WTC11 (cell line): ENCODE measurements around the gene ZDHHC4. TPM values are rescaled to one million over a fixed set of nuclear protein-coding genes. Genes with fewer than 3 reads are reported as not detected.

Source experiments
- ATAC-seq: fragments of 200-7000 bp; cut with Tn5 transposase; 2 replicates; pipeline ENCODE4 v1.10.0; 2021; ENCODE audit warnings: mild to moderate bottlenecking, moderate library complexity
- CTCF ChIA-PET: fragments of 300-600 bp; sonication (Branson Sonifier 250); formaldehyde crosslinking; loops from one replicate; lab custom pipeline; 2021; ENCODE audit warnings: antibody characterized with exemption; lab: Charles Lee
- POLR2A ChIA-PET: fragments of 350-600 bp; sonication (Branson Sonifier 250); formaldehyde crosslinking; loops from one replicate; lab custom pipeline; 2021; ENCODE audit warnings: antibody characterized with exemption; lab: Charles Lee
- DNase-seq: peaks from one replicate; pipeline ENCODE4 v3.0.0; 2021; ENCODE audit warnings: low spot score
- H3K27ac Mint-ChIP-seq: 2 replicates; pipeline ENCODE4 v1.8.0; 2021; ENCODE audit warnings: mixed read lengths
- H3K27me3 Mint-ChIP-seq: 2 replicates; pipeline ENCODE4 v1.8.0; 2021; ENCODE audit warnings: low read depth, mild to moderate bottlenecking, moderate library complexity, mixed read lengths
- H3K36me3 Mint-ChIP-seq: 2 replicates; pipeline ENCODE4 v1.8.0; 2021; ENCODE audit warnings: mixed read lengths
- H3K4me1 Mint-ChIP-seq: 2 replicates; pipeline ENCODE4 v1.8.0; 2022; ENCODE audit warnings: mixed read lengths
- H3K4me3 Mint-ChIP-seq: 2 replicates; pipeline ENCODE4 v1.8.0; 2021; ENCODE audit warnings: mild to moderate bottlenecking, moderate library complexity, mixed read lengths
- H3K9me3 Mint-ChIP-seq: 2 replicates; pipeline ENCODE4 v1.8.0; 2021; ENCODE audit warnings: mixed read lengths
- AFF4 ChIP-seq: sonication (generic); formaldehyde crosslinking; IDR thresholded peaks from 2 replicates; pipeline ENCODE4 v1.8.1; 2023; ENCODE audit warnings: mild to moderate bottlenecking, missing genetic modification reagents, borderline replicate concordance
- CDX4 ChIP-seq: fragments of 250-450 bp; sonication (Bioruptor Pico); IDR thresholded peaks from 2 replicates; pipeline ENCODE4 v1.9.0; 2021; ENCODE audit warnings: moderate library complexity, mild to moderate bottlenecking, inconsistent platforms, borderline replicate concordance
- E2F1 ChIP-seq: sonication (generic); formaldehyde crosslinking; IDR thresholded peaks from 2 replicates; pipeline ENCODE4 v1.8.0; 2022; ENCODE audit warnings: mild to moderate bottlenecking, missing genetic modification reagents
- ETV6 ChIP-seq: sonication (generic); formaldehyde crosslinking; IDR thresholded peaks from 2 replicates; pipeline ENCODE4 v1.8.1; 2022; ENCODE audit warnings: mild to moderate bottlenecking, missing genetic modification reagents
- FOXP4 ChIP-seq: sonication (generic); formaldehyde crosslinking; IDR thresholded peaks from 2 replicates; pipeline ENCODE4 v1.8.0; 2022; ENCODE audit warnings: mild to moderate bottlenecking, missing genetic modification reagents
- GRHL2 ChIP-seq: fragments of 250-450 bp; sonication (Bioruptor Pico); IDR thresholded peaks from 2 replicates; pipeline ENCODE4 v1.8.0; 2022; ENCODE audit warnings: mild to moderate bottlenecking, moderate library complexity; ENCODE audit not compliant: insufficient replicate concordance, severe bottlenecking
- JUN ChIP-seq: sonication (generic); formaldehyde crosslinking; IDR thresholded peaks from 2 replicates; pipeline ENCODE4 v1.8.0; 2023; ENCODE audit warnings: mild to moderate bottlenecking, missing genetic modification reagents
- PRRX2 ChIP-seq: fragments of 250-450 bp; sonication (Bioruptor Pico); IDR thresholded peaks from 2 replicates; pipeline ENCODE4 v1.8.0; 2021; ENCODE audit warnings: mild to moderate bottlenecking
- TP53 ChIP-seq: sonication (generic); formaldehyde crosslinking; IDR thresholded peaks from 2 replicates; pipeline ENCODE4 v1.8.1; 2023; ENCODE audit warnings: mild to moderate bottlenecking, missing genetic modification reagents
- ZBTB21 ChIP-seq: sonication (generic); formaldehyde crosslinking; IDR thresholded peaks from 2 replicates; pipeline ENCODE4 v1.8.1; 2023; ENCODE audit warnings: mild to moderate bottlenecking, missing genetic modification reagents, borderline replicate concordance
- ZNF396 ChIP-seq: fragments of 250-450 bp; sonication (Bioruptor Pico); IDR thresholded peaks from 2 replicates; pipeline ENCODE4 v1.8.0; 2021; ENCODE audit warnings: mild to moderate bottlenecking, moderate library complexity, borderline replicate concordance
- ZSCAN18 ChIP-seq: fragments of 250-450 bp; sonication (Bioruptor Pico); IDR thresholded peaks from 2 replicates; pipeline ENCODE4 v2.1.2; 2022; ENCODE audit warnings: mild to moderate bottlenecking, moderate library complexity
- total RNA-seq: library from RNA; stranded (reverse); gene quantifications from 3 replicates; pipeline ENCODE4 v1.2.3, GENCODE V29; 2021
- TF ChIP-seq, protein P1 (sequence below): sonication (generic); formaldehyde crosslinking; IDR thresholded peaks from 2 replicates; pipeline ENCODE4 v1.8.1; 2022; ENCODE audit warnings: low read depth, missing genetic modification reagents, borderline replicate concordance
- TF ChIP-seq, protein P2 (sequence below): sonication (generic); formaldehyde crosslinking; IDR thresholded peaks from 2 replicates; pipeline ENCODE4 v1.8.0; 2022; ENCODE audit warnings: mild to moderate bottlenecking, missing genetic modification reagents
- TF ChIP-seq, protein P3 (sequence below): sonication (generic); formaldehyde crosslinking; IDR thresholded peaks from 2 replicates; pipeline ENCODE4 v1.8.1; 2023; ENCODE audit warnings: mild to moderate bottlenecking, moderate library complexity, missing genetic modification reagents

ZDHHC4 gene
- total RNA-seq, 1 experiment from 2014 or later: 37.7 TPM

GRCh38 chr7:6577369-6578113, at the start of gene ZDHHC4 (continued):
- TF ChIP-seq, protein P1, sequence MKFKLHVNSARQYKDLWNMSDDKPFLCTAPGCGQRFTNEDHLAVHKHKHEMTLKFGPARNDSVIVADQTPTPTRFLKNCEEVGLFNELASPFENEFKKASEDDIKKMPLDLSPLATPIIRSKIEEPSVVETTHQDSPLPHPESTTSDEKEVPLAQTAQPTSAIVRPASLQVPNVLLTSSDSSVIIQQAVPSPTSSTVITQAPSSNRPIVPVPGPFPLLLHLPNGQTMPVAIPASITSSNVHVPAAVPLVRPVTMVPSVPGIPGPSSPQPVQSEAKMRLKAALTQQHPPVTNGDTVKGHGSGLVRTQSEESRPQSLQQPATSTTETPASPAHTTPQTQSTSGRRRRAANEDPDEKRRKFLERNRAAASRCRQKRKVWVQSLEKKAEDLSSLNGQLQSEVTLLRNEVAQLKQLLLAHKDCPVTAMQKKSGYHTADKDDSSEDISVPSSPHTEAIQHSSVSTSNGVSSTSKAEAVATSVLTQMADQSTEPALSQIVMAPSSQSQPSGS (CRISPR knock-in tag): no peak
- no peak for TF ChIP-seq TP53
- no peak for TF ChIP-seq GRHL2
- peak; percentile 49; the same call in 1 of the 2 replicates for TF ChIP-seq FOXP4
- TF ChIP-seq, protein P2, sequence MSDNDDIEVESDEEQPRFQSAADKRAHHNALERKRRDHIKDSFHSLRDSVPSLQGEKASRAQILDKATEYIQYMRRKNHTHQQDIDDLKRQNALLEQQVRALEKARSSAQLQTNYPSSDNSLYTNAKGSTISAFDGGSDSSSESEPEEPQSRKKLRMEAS (CRISPR knock-in tag): peak; percentile 44; the same call in 1 of the 2 replicates
- peak; percentile 32; the same call in 1 of the 2 replicates for TF ChIP-seq ETV6 (CRISPR knock-in tag)
- TF ChIP-seq, protein P3, sequence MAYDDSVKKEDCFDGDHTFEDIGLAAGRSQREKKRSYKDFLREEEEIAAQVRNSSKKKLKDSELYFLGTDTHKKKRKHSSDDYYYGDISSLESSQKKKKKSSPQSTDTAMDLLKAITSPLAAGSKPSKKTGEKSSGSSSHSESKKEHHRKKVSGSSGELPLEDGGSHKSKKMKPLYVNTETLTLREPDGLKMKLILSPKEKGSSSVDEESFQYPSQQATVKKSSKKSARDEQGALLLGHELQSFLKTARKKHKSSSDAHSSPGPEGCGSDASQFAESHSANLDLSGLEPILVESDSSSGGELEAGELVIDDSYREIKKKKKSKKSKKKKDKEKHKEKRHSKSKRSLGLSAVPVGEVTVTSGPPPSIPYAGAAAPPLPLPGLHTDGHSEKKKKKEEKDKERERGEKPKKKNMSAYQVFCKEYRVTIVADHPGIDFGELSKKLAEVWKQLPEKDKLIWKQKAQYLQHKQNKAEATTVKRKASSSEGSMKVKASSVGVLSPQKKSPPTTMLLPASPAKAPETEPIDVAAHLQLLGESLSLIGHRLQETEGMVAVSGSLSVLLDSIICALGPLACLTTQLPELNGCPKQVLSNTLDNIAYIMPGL (CRISPR knock-in tag): peak; percentile 45; the same call in 1 of the 2 replicates
- TF ChIP-seq, all 79 proteins: peak for 16

DNA sequence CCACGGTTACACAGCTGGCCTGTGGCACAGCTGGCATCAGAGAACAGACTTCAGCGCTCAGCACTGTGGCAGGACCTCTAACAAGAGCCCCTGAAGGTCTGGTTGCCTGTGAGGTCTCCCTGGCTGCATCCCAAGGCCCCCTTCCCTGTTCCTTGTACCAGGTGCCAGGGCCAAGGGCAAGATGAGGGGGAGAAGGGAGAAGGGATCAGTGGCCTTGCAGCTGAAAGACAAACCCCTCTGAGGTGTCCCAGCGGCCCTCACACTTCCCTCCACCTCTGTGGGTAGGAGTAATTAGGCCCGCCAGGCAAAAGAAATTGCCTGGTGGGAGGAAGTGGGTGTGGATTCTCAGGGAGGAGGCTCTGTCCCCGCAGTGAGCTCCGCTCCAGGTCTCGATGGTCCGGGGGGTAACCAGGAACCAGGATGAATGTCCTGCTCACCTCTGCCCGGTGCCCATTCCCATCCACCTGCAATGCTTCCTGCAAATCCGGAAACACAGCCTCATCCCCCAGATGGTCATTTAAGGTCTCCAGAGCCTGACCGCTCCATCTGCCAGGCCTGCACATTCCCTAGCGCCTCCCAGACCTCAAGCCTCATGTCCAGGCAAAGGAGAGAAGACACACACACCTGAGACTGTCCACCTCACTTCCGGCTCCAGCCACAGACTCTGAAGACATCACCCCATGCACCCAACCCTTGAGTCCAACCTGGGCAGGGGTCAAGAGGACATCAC, 48.7 kb upstream of the ZDHHC4 start:
- ChIA-PET CTCF (interaction anchor here (1.4 kb wide), 1 partner anchor 28 kb away, joined by 3 read pairs; no protein-coding TSS in a partner anchor), POLR2A (no interaction called here)
- ATAC-seq: no peak
- DNase-seq: no peak
- TF ChIP-seq AFF4: no peak
- TF ChIP-seq CDX4 (CRISPR knock-in tag): no peak
- H3K4me3 Mint-ChIP-seq: no peak overlapping the region
- peaks cover 80% of the 10 kb centered on the region for H3K27me3 Mint-ChIP-seq
- no peak overlapping the region for H3K27ac Mint-ChIP-seq
- peaks cover 22% of the 10 kb centered on the region for H3K4me1 Mint-ChIP-seq
- no peaks in the 10 kb centered on the region for H3K9me3 Mint-ChIP-seq
- H3K36me3 Mint-ChIP-seq: no peaks in the 10 kb centered on the region

DNA sequence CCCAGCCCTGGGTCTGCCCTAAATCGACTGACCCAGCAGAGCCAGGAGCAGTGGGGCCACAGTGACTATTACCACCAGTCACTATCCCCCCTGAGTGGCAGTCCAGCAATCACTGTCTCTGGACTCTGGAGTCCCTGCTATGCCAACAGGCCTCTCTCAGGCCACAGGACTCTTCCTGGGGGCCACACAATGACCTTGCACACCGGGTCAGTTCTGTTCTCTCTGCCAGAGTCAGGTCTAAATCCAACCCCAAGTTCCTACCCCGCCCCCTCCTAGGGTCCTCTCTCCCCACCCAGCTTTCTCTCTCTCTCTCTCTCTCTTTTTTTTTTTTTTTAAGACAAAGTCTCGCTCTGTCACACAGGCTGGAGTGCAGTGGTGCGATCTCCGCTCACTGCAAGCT, 47.6 kb upstream of the ZDHHC4 start:
- H3K9me3 Mint-ChIP-seq: no peaks in the 10 kb centered on the region
- CTCF ChIA-PET: interaction anchor here (1.4 to 2.3 kb wide), 2 partner anchors 27 to 29 kb away, joined by 3 to 8 read pairs; no protein-coding TSS in a partner anchor
- DNase-seq (no peak), ATAC-seq (no peak)
- no peak overlapping the region for H3K27ac Mint-ChIP-seq
- H3K36me3 Mint-ChIP-seq: no peaks in the 10 kb centered on the region
- H3K4me3 Mint-ChIP-seq: peak overlapping the region; percentile 85
- H3K4me1 Mint-ChIP-seq: peaks cover 22% of the 10 kb centered on the region
- POLR2A ChIA-PET: interaction anchor here (0.6 kb wide), 1 partner anchor 11 kb away, joined by 3 read pairs; no protein-coding TSS in a partner anchor
- peaks cover 83% of the 10 kb centered on the region for H3K27me3 Mint-ChIP-seq
- no peak for TF ChIP-seq E2F1
- TF ChIP-seq ZNF396 (CRISPR knock-in tag): no peak
- no peak for TF ChIP-seq ZSCAN18
- no peak for TF ChIP-seq CDX4 (CRISPR knock-in tag)
- TF ChIP-seq JUN (CRISPR knock-in tag): no peak
- no peak for TF ChIP-seq GRHL2
- TF ChIP-seq ZBTB21: no peak
- TF ChIP-seq PRRX2 (CRISPR knock-in tag): no peak
